Activated CD4-positive, alpha-beta T cell treated with anti-CD3 and anti-CD28 coated beads, Interleukin-2, amount 10 ng/mL, durations not matched to agents 24 days and 14 days (primary cell): ENCODE data around the gene EPHA10. TPM values are rescaled to one million over a fixed set of nuclear protein-coding genes. Genes with fewer than 3 reads are reported as not detected.
"Not testable (repeated sequence)": the region's sequence is repeated elsewhere in the genome, so short reads cannot be mapped to it uniquely, and the experiment has no call there.

ENCODE experiments used
- DNase-seq: peaks from one replicate; pipeline ENCODE4 v3.0.0; 2022
- H3K27ac Mint-ChIP-seq: one replicate; pipeline ENCODE4 v1.8.0; 2022; ENCODE audit warnings: mild to moderate bottlenecking, mixed read lengths
- H3K27me3 Mint-ChIP-seq: one replicate; pipeline ENCODE4 v1.8.0; 2022; ENCODE audit warnings: mixed read lengths
- H3K36me3 Mint-ChIP-seq: one replicate; pipeline ENCODE4 v1.8.0; 2022; ENCODE audit warnings: low read depth, mild to moderate bottlenecking, mixed read lengths
- H3K4me1 Mint-ChIP-seq: one replicate; pipeline ENCODE4 v1.8.0; 2021; ENCODE audit warnings: mixed read lengths
- H3K4me3 Mint-ChIP-seq: one replicate; pipeline ENCODE4 v1.8.0; 2022; ENCODE audit warnings: mild to moderate bottlenecking, moderate library complexity, mixed read lengths
- H3K9me3 Mint-ChIP-seq: one replicate; pipeline ENCODE4 v1.8.0; 2021; ENCODE audit warnings: mixed read lengths
- intact Hi-C: fragments of 100-400 bp; cut with micrococcal nuclease; formaldehyde crosslinking; loops from one replicate; pipeline ENCODE4 v1.15.1; 2023
- total RNA-seq: library from RNA; stranded (reverse); gene quantifications from 2 replicates; pipeline ENCODE4 v1.2.3, GENCODE V29; 2022

Gene EPHA10
- total RNA-seq, 1 donor from 2014 or later: 0.21 TPM

GRCh38 chr1:37703061-37703460, 61.9 kb downstream of the EPHA10 start:
- intact Hi-C loops: no loop called here

GRCh38 chr1:37701051-37701450, 63.9 kb downstream of the EPHA10 start:
- DNase-seq: no peak
- Mint-ChIP-seq H3K4me1 (peaks cover 10% of the 10 kb centered on the region), H3K4me3 (no peak overlapping the region), H3K9me3 (no peaks in the 10 kb centered on the region), H3K27ac (no peak overlapping the region), H3K27me3 (no peaks in the 10 kb centered on the region), H3K36me3 (peaks cover 71% of the 10 kb centered on the region)
- intact Hi-C loops: no loop called here

More at GRCh38 chr1:37703061-37703460, 61.9 kb downstream of the EPHA10 start:
- Mint-ChIP-seq H3K9me3 (no peaks in the 10 kb centered on the region), H3K4me1 (peaks cover 4% of the 10 kb centered on the region), H3K4me3 (no peak overlapping the region), H3K27me3 (no peaks in the 10 kb centered on the region), H3K36me3 (peaks cover 75% of the 10 kb centered on the region), H3K27ac (no peak overlapping the region)
- no peak for DNase-seq

GRCh38 chr1:37699147-37699546, 65.8 kb downstream of the EPHA10 start:
- H3K27ac Mint-ChIP-seq: peak overlapping the region; percentile 71
- intact Hi-C loops: loop anchor here (10.0 kb wide), 2 partner anchors 296 to 1156 kb away; partner anchors contain the start of genes RRAGC and SF3A3

GRCh38 chr1:37697737-37698136, 67.2 kb downstream of the EPHA10 start:
- peaks cover 61% of the 10 kb centered on the region for H3K36me3 Mint-ChIP-seq
- intact Hi-C loops: loop anchor here (10.0 kb wide), 2 partner anchors 297 to 1157 kb away; partner anchors contain the start of genes RRAGC and SF3A3
- H3K4me3 Mint-ChIP-seq: no peak overlapping the region
- no peaks in the 10 kb centered on the region for H3K27me3 Mint-ChIP-seq
- no peak overlapping the region for H3K27ac Mint-ChIP-seq
- no peaks in the 10 kb centered on the region for H3K9me3 Mint-ChIP-seq
- peaks cover 18% of the 10 kb centered on the region for H3K4me1 Mint-ChIP-seq
- no peak for DNase-seq

More at GRCh38 chr1:37699147-37699546, 65.8 kb downstream of the EPHA10 start:
- Mint-ChIP-seq H3K9me3 (no peaks in the 10 kb centered on the region), H3K36me3 (peaks cover 70% of the 10 kb centered on the region), H3K4me1 (peaks cover 18% of the 10 kb centered on the region), H3K4me3 (no peak overlapping the region), H3K27me3 (no peaks in the 10 kb centered on the region)
- DNase-seq: no peak

GRCh38 chr1:37697090-37697489, 67.8 kb downstream of the EPHA10 start:
- H3K27ac Mint-ChIP-seq: no peak overlapping the region
- no peak overlapping the region for H3K4me3 Mint-ChIP-seq
- no peak for DNase-seq
- peaks cover 18% of the 10 kb centered on the region for H3K4me1 Mint-ChIP-seq
- H3K27me3 Mint-ChIP-seq: no peaks in the 10 kb centered on the region
- intact Hi-C loops: loop anchor here (10.0 kb wide), 2 partner anchors 298 to 1158 kb away; partner anchors contain the start of genes RRAGC and SF3A3
- peaks cover 56% of the 10 kb centered on the region for H3K36me3 Mint-ChIP-seq
- H3K9me3 Mint-ChIP-seq: no peaks in the 10 kb centered on the region

DNA sequence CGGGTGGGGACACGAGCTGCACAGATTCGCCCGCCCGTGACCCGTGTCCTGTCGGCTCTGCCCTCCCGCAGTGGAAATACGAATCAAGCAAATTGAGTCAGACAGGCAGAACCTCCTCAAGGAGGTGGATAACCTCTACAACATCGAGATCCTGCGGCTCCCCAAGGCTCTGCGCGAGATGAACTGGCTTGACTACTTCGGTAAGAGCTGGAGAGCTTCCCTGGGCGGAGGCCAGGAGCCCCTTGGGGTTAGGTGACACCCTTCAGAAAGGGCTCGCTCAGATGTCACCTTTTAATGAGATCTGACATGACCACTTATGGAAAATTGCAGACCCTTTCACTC, 72.1 kb downstream of the EPHA10 start:
- Mint-ChIP-seq H3K36me3 (peaks cover 38% of the 10 kb centered on the region), H3K27me3 (peaks cover 2% of the 10 kb centered on the region), H3K9me3 (no peaks in the 10 kb centered on the region), H3K4me1 (peaks cover 42% of the 10 kb centered on the region), H3K4me3 (peak overlapping the region; percentile 99), H3K27ac (peak overlapping the region; percentile 93)
- intact Hi-C loops: loop anchor here (1.0 to 10.0 kb wide), 6 partner anchors 115 to 1162 kb away; partner anchors contain the start of genes MTF1, RRAGC, SF3A3 and SNIP1
- no peak for DNase-seq

GRCh38 chr1:37692078-37692833, 72.7 kb downstream of the EPHA10 start, which contains the start of gene CDCA8:
Gene CDCA8 (plus strand): TSS chr1:37692516. CDS start chr1:37692691, 175 bp downstream.
- DNase-seq: peak; percentile 99
- no peaks in the 10 kb centered on the region for H3K9me3 Mint-ChIP-seq
- intact Hi-C loops: loop anchor here (1.0 to 10.0 kb wide), 6 partner anchors 116 to 1163 kb away; partner anchors contain the start of genes MTF1, RRAGC, SF3A3 and SNIP1
- H3K4me3 Mint-ChIP-seq: peak within 1 kb of the TSS; percentile 99
- peaks cover 2% of the 10 kb centered on the region for H3K27me3 Mint-ChIP-seq
- H3K36me3 Mint-ChIP-seq: peaks cover 37% of the 10 kb centered on the region
- peak within 1 kb of the TSS; percentile 96 for H3K27ac Mint-ChIP-seq
- peaks cover 43% of the 10 kb centered on the region for H3K4me1 Mint-ChIP-seq

- peak; percentile 78 for DNase-seq
- peak overlapping the region; percentile 96 for H3K27ac Mint-ChIP-seq
- H3K27me3 Mint-ChIP-seq: peaks cover 2% of the 10 kb centered on the region
- H3K4me1 Mint-ChIP-seq: peaks cover 40% of the 10 kb centered on the region
- no peaks in the 10 kb centered on the region for H3K9me3 Mint-ChIP-seq
- peaks cover 33% of the 10 kb centered on the region for H3K36me3 Mint-ChIP-seq
- intact Hi-C loops: loop anchor here (1.0 to 10.0 kb wide), 8 partner anchors 63 to 1163 kb away; partner anchors contain the start of genes MTF1, RRAGC, SF3A3 and SNIP1
- peak overlapping the region; percentile 99 for H3K4me3 Mint-ChIP-seq
These were observed 73.3 kb downstream of the EPHA10 start for GRCh38 chr1:37691497-37692077.

GRCh38 chr1:37688926-37689325, 76.0 kb downstream of the EPHA10 start:
- Mint-ChIP-seq H3K9me3 (no peaks in the 10 kb centered on the region), H3K4me3 (peak overlapping the region; percentile 99), H3K27me3 (peaks cover 2% of the 10 kb centered on the region), H3K27ac (no peak overlapping the region), H3K4me1 (peaks cover 35% of the 10 kb centered on the region), H3K36me3 (peaks cover 35% of the 10 kb centered on the region)
- no peak for DNase-seq
- intact Hi-C loops: no loop called here

- H3K27ac Mint-ChIP-seq, DNase-seq, intact Hi-C loops, H3K27me3 Mint-ChIP-seq, H3K4me3 Mint-ChIP-seq, H3K9me3 Mint-ChIP-seq: not testable (repeated sequence)
- H3K36me3 Mint-ChIP-seq: peaks cover 44% of the 10 kb centered on the region
- peaks cover 35% of the 10 kb centered on the region for H3K4me1 Mint-ChIP-seq
These were observed 77.2 kb downstream of the EPHA10 start for GRCh38 chr1:37687764-37688163.

DNA sequence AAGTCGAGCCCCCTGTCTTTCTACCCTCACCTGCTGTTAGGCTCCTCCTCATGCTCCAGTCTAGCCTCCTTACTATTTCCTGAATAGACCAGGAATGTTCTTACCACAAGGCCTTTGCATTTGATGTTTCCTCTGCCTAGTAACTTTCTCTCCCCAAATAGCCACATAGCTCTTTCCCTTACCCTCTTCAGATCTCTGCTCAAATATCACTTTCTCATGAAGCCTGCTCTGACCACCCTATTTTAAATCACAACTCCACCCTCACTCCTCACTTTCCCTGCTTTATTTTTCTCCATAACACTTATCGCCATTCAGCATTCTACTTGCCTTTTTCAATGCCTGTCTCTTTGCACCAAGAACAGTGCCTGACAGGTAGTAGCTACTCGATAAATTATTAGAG, 79.2 kb downstream of the EPHA10 start:
- DNase-seq: no peak
- Mint-ChIP-seq H3K9me3 (no peaks in the 10 kb centered on the region), H3K27ac (no peak overlapping the region), H3K27me3 (peaks cover 2% of the 10 kb centered on the region), H3K4me1 (peaks cover 29% of the 10 kb centered on the region), H3K4me3 (no peak overlapping the region), H3K36me3 (peaks cover 52% of the 10 kb centered on the region)
- intact Hi-C loops: no loop called here

DNA sequence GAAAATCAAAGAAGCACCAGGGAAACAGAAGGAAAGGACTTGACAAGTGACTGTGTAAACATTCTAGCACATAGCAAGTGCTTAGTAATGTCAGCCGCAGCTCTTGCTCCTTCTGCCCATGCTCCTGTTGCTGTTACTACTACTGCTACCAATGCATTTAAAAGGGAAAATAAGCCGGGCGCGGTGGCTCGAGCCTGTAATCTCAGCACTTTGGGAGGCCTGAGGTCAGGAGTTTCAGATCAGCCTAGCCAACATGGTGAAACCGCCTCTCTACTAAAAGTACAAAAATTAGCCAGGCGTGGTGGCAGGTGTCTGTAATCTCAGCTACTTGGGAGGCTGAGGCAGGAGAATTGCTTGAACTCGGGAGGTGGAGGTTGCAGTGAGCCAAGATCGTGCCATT, 80.7 kb downstream of the EPHA10 start:
- DNase-seq, intact Hi-C loops, H3K27me3 Mint-ChIP-seq, H3K9me3 Mint-ChIP-seq, H3K4me3 Mint-ChIP-seq, H3K27ac Mint-ChIP-seq: not testable (repeated sequence)
- Mint-ChIP-seq H3K36me3 (peaks cover 47% of the 10 kb centered on the region), H3K4me1 (peaks cover 20% of the 10 kb centered on the region)

GRCh38 chr1:37682334-37682987, 82.5 kb downstream of the EPHA10 start:
- Mint-ChIP-seq H3K4me1 (peaks cover 6% of the 10 kb centered on the region), H3K36me3 (peaks cover 36% of the 10 kb centered on the region), H3K27ac (no peak overlapping the region), H3K9me3 (no peaks in the 10 kb centered on the region), H3K27me3 (no peaks in the 10 kb centered on the region), H3K4me3 (no peak overlapping the region)
- peak; percentile 93 for DNase-seq
- intact Hi-C loops: loop anchor here (1.0 to 2.0 kb wide), 3 partner anchors 79 to 227 kb away; no protein-coding TSS in a partner anchor
